Stomach (tissue), 9 donors: ENCODE results near the gene HGD. TPM values are rescaled to one million over a fixed set of nuclear protein-coding genes. Genes with fewer than 3 reads are reported as not detected.
"Not testable (repeated sequence)": the region's sequence is repeated elsewhere in the genome, so short reads cannot be mapped to it uniquely, and the experiment has no call there.

Experiments used
- DNase-seq, 2 donors: peaks; one replicate each; pipeline versions ENCODE4 v3.0.0 to v3.0.0-alpha.2; 2013 to 2019
- H3K27ac ChIP-seq, 5 donors: fragments of 200-600 bp in 4 of 5; sonication (generic) in 4 of 5; one replicate each; pipeline ENCODE4 v1.5.1; 2013 to 2019; ENCODE audit warnings: mild to moderate bottlenecking in 1 of 5, moderate library complexity in 1 of 5
- H3K27me3 ChIP-seq, 3 donors: fragments of 200-600 bp; sonication (generic); one replicate each; pipeline ENCODE4 v1.5.1; 2017 to 2019; ENCODE audit warnings: mixed run types in 1 of 3
- H3K36me3 ChIP-seq, 4 donors: fragments of 200-600 bp; sonication (generic); 1 replicate in 3 of 4; 2 replicates in 1 of 4; pipeline ENCODE4 v1.5.1; 2016 to 2019
- H3K4me1 ChIP-seq, 4 donors: fragments of 200-600 bp; sonication (generic); one replicate each; pipeline ENCODE4 v1.5.1; 2016 to 2019
- H3K4me3 ChIP-seq, 4 donors: fragments of 200-600 bp; sonication (generic) in 3 of 4; one replicate each; pipeline ENCODE4 v1.5.1; 2016 to 2019; ENCODE audit warnings: mild to moderate bottlenecking in 1 of 4
- H3K9me3 ChIP-seq, 4 donors: fragments of 200-600 bp; sonication (generic); one replicate each; pipeline ENCODE4 v1.5.1; 2016 to 2019
- EP300 ChIP-seq: sonication (generic); formaldehyde crosslinking; IDR thresholded peaks from one replicate; pipeline ENCODE4 v1.6.1; 2017; ENCODE audit warnings: antibody characterized with exemption
- POLR2A ChIP-seq, 4 donors: fragments of 450-650 bp; IDR thresholded peaks; one replicate each; pipeline ENCODE4 v1.6.1; 2016; ENCODE audit warnings: antibody characterized with exemption in 4 of 4, control low read depth in 2 of 4, mild to moderate bottlenecking in 1 of 4, moderate library complexity in 1 of 4
- POLR2AphosphoS5 ChIP-seq, 3 donors: sonication (generic); formaldehyde crosslinking; IDR thresholded peaks; one replicate each; pipeline ENCODE4 v1.6.1; 2016; ENCODE audit warnings: antibody characterized with exemption in 3 of 3
- WGBS, 5 donors: extraction: QIAGEN DNeasy Blood & Tissue Kit in 3 of 5; methylation state at CpG; one replicate each; pipeline versions ENCODE4 v1.1.5 to v1.1.7; 2013 to 2018; 5-methylcytosine and 5-hydroxymethylcytosine counted together
- intact Hi-C: fragments of 100-400 bp; cut with DNase I; formaldehyde crosslinking; loops from one replicate; pipeline ENCODE4 v1.15.1; 2023; ENCODE audit warnings: low total_unique reads
- polyA plus RNA-seq, 3 donors: library from polyadenylated mRNA; stranded (reverse); fragments of 200-250 nt; gene quantifications; one replicate each; pipeline ENCODE4 v1.2.3, GENCODE V29; 2013
- total RNA-seq, 5 donors: library from RNA; depleted of rRNA; stranded (reverse); fragments of >200 nt; gene quantifications; one replicate each; pipeline versions ENCODE4 v1.1.0 to v1.2.3, GENCODE V29; 2014 to 2016
- TF ChIP-seq, protein P1 (sequence below), 7 experiments: fragments of 450-650 bp in 4 of 7; fragments of 200-600 bp in 3 of 7; sonication (generic) in 3 of 7; IDR thresholded peaks; one replicate each; pipeline ENCODE4 v1.5.1; 2016 to 2019; ENCODE audit warnings: antibody characterized with exemption in 7 of 7, control low read depth in 2 of 7, mild to moderate bottlenecking in 1 of 7
- donor health status: healthy with polysubstance abuse.
- donor health status: Bipolar disorder and iron deficiency.
- donor health status: healthy.

Gene HGD
- total and polyA plus RNA-seq, 8 donors, result 6.3 to 66.5 (median 16.2) TPM

DNA sequence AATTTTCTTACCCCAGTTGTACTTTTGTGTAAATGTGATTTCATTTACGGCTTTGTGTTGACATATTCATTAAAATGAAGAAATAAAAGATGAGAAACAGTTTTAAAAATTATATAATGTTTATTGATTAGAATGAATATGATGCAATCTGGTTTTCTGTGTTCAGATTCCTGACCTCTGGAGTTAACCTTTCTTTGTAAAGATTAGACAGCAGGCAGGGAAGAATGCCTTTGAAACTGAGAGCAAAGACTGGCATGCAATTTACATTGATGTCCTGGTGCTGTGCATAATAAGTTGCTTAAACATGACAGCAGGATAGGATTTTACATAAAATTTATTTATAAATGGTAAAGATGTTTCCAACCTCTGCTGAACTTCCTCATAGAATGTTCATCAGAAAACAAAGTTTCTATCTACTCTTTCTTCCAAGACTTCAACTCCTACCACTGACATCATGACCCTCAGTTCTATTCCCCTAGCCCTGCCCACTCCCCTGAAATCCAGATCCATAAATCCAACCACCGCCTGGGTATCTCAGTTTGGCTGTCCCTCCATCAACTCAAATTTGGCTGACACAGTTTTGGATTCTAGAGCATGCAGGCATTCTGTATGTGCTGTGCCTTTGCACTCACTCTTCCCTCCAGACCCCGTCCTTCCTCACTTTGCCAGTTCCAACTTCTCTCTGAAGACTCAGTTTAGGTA is 1.7 kb downstream of the HGD start:
- peak overlapping the region in 4 of 5 donors; percentile 81 to 87 (median 83) for H3K27ac ChIP-seq
- no peaks in the 10 kb centered on the region for H3K9me3 ChIP-seq
- intact Hi-C loops, result no loop called here
- WGBS, 5 donors, result 90 to 96% (median 93%) methylated on average over 3 of the region's 3 CpGs
- H3K36me3 ChIP-seq, result no peaks in the 10 kb centered on the region
- no peaks in the 10 kb centered on the region for H3K27me3 ChIP-seq
- H3K4me1 ChIP-seq, result peaks cover 24 to 55% (median 38%) of the 10 kb centered on the region in 4 donors
- no peak for DNase-seq
- H3K4me3 ChIP-seq, result peak overlapping the region; percentile 25 to 37 (median 32)
- TF ChIP-seq EP300 (no peak), POLR2AphosphoS5 (IDR thresholded peaks at IDR 0.05) (no peak), POLR2A (IDR thresholded peaks at IDR 0.05) (no peak)
- TF ChIP-seq, protein P1, sequence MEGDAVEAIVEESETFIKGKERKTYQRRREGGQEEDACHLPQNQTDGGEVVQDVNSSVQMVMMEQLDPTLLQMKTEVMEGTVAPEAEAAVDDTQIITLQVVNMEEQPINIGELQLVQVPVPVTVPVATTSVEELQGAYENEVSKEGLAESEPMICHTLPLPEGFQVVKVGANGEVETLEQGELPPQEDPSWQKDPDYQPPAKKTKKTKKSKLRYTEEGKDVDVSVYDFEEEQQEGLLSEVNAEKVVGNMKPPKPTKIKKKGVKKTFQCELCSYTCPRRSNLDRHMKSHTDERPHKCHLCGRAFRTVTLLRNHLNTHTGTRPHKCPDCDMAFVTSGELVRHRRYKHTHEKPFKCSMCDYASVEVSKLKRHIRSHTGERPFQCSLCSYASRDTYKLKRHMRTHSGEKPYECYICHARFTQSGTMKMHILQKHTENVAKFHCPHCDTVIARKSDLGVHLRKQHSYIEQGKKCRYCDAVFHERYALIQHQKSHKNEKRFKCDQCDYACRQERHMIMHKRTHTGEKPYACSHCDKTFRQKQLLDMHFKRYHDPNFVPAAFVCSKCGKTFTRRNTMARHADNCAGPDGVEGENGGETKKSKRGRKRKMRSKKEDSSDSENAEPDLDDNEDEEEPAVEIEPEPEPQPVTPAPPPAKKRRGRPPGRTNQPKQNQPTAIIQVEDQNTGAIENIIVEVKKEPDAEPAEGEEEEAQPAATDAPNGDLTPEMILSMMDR (IDR thresholded peaks at IDR 0.05), result no peak

GRCh38 chr3:120678984-120679383 is 3.1 kb downstream of the HGD start:
- Histone ChIP-seq H3K36me3 (no peaks in the 10 kb centered on the region), H3K9me3 (no peaks in the 10 kb centered on the region), H3K4me3 (peak overlapping the region in 3 of 4 donors; percentile 15 to 19 (median 17)), H3K27me3 (no peaks in the 10 kb centered on the region), H3K4me1 (peaks cover 24 to 47% (median 35%) of the 10 kb centered on the region in 4 donors), H3K27ac (peak overlapping the region in 4 of 5 donors; percentile 81 to 87 (median 82))
- intact Hi-C loops, result no loop called here
- no peak for TF ChIP-seq EP300
- no peak for TF ChIP-seq POLR2AphosphoS5 (IDR thresholded peaks at IDR 0.05)
- TF ChIP-seq POLR2A (IDR thresholded peaks at IDR 0.05), result no peak
- 14 to 32% (median 26%) methylated on average over 3 of the region's 3 CpGs for WGBS, 5 donors
- DNase-seq, result peak in 1 of 2 donors; percentile 23

DNA sequence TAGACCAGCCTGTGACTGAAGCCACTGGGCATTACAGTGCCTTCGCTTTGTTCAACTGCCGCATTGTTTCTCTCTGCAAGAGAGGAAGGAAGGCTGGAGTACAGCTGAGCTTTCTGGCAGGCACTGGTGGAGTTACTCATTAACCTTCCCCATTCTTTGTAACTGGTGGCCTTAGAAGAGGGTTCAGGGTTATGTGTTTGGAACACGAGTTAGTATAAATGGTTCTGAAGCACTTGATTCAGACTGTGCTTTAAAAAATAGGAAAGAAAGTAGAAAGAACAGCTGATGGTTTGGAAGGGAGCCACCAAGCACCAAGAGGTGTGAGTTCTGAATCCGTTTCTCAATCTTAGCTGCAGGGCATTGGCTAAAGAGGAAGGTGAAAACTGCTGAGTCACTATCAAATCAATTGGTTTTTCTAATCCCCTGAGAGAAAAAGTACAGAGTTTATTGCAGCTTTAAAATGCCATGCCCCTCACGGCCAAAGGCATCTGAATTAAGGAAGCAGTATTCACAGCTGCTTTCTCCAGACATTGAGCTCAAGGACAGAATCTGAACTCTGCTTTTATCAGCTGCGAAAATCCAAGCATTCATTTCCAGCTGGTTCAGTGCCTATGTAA is 3.6 kb downstream of the HGD start:
- intact Hi-C loops, result no loop called here
- no peaks in the 10 kb centered on the region for H3K9me3 ChIP-seq
- peaks cover 22 to 42% (median 34%) of the 10 kb centered on the region in 4 donors for H3K4me1 ChIP-seq
- DNase-seq, result peak; percentile 86 to 90
- TF ChIP-seq EP300 (no peak), POLR2A (IDR thresholded peaks at IDR 0.05) (no peak), POLR2AphosphoS5 (IDR thresholded peaks at IDR 0.05) (peak; percentile 37 to 75 (median 58))
- TF ChIP-seq, protein P1 (IDR thresholded peaks at IDR 0.05), result no peak
- 2 to 12% (median 4%) methylated on average over 6 of the region's 6 CpGs for WGBS, 5 donors
- peak overlapping the region in 3 of 4 donors; percentile 15 to 19 (median 17) for H3K4me3 ChIP-seq
- no peaks in the 10 kb centered on the region for H3K36me3 ChIP-seq
- H3K27me3 ChIP-seq, result no peaks in the 10 kb centered on the region
- H3K27ac ChIP-seq, result peak overlapping the region; percentile 81 to 87 (median 82)

DNA sequence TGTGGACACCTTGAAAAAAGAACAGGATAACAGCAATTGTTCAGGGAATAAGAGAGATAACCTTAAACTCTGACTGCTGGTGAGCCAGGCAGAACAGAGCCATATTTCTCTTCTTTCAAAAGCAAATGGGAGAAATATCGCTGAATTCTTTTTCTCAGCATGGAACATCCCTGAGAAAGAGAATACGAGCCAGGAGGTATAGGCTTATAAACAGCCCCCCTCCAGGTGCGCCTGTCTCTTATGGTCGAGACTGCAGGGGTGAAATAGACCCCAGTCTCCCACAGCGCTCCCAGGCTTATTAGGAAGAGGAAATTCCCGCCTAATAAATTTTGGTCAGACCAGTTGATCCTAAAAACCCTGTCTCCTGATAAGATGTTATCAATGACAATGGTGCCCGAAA is 4.8 kb downstream of the HGD start:
- WGBS, 5 donors, result 84 to 97% (median 91%) methylated on average over 7 of the region's 7 CpGs
- H3K27ac ChIP-seq, H3K4me3 ChIP-seq, H3K27me3 ChIP-seq, DNase-seq, intact Hi-C loops, H3K36me3 ChIP-seq, H3K9me3 ChIP-seq: not testable (repeated sequence)
- H3K4me1 ChIP-seq, result peaks cover 16 to 37% (median 25%) of the 10 kb centered on the region in 4 donors

DNA sequence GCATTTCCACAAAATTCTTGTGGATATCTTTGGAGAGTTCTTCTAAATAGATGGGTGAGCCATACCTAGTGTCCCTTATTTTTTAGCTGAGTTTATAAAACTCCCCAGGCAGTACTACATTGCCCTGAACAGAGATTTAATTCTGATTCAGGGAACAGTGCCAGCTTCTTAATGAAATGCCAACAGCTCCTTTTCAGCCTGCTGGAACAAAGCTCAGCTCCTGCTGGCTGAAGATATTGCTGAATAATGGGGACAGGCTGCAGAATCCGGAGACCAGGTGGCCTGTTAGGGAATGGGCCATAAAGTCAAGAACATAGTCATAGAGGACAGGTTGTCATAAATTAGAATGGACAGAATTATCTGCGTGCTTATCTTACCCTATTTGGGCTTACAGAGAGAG is 8.9 kb downstream of the HGD start:
- H3K4me3 ChIP-seq, result no peak overlapping the region
- peaks cover 5 to 19% (median 6%) of the 10 kb centered on the region in 4 donors for H3K4me1 ChIP-seq
- no peak overlapping the region for H3K27ac ChIP-seq
- TF ChIP-seq, protein P1 (IDR thresholded peaks at IDR 0.05), result no peak
- TF ChIP-seq POLR2AphosphoS5 (IDR thresholded peaks at IDR 0.05) (no peak), EP300 (no peak), POLR2A (IDR thresholded peaks at IDR 0.05) (no peak)
- no peaks in the 10 kb centered on the region for H3K9me3 ChIP-seq
- no peaks in the 10 kb centered on the region for H3K27me3 ChIP-seq
- DNase-seq, result peak in 1 of 2 donors; percentile 29
- WGBS, 5 donors, result 11 to 49% (median 31%) methylated on average over 2 of the region's 2 CpGs
- H3K36me3 ChIP-seq, result peaks cover 0 to 13% (median 0%) of the 10 kb centered on the region in 4 donors
- intact Hi-C loops, result no loop called here
